ENCODE results near the gene EGR1. TPM values are rescaled to one million over a fixed set of nuclear protein-coding genes. Genes with fewer than 3 reads are reported as not detected.

Gene EGR1
- total RNA-seq, 1 experiment from 2014 or later: 1.0 TPM

- peak; percentile 66 for DNase-seq (ENCODE audit: low read depth)
- in situ Hi-C loops (cut with HindIII; ENCODE audit: low pct_unique_long_range_greater_than_20kb, low sequenced_read_pairs): no loop called here
Measured at GRCh38 chr5:138449501-138450239, 15.6 kb upstream of the EGR1 start.

- in situ Hi-C loops (cut with HindIII; ENCODE audit: low pct_unique_long_range_greater_than_20kb, low sequenced_read_pairs): no loop called here
- no peak for DNase-seq (ENCODE audit: low read depth)
Measured at GRCh38 chr5:138450971-138451370, 14.3 kb upstream of the EGR1 start.

GRCh38 chr5:138452720-138453119 lies 12.6 kb upstream of the EGR1 start:
- DNase-seq (ENCODE audit: low read depth): no peak
- in situ Hi-C loops (cut with HindIII; ENCODE audit: low pct_unique_long_range_greater_than_20kb, low sequenced_read_pairs): no loop called here

- in situ Hi-C loops (cut with HindIII; ENCODE audit: low pct_unique_long_range_greater_than_20kb, low sequenced_read_pairs): no loop called here
- no peak for DNase-seq (ENCODE audit: low read depth)
Measured at GRCh38 chr5:138453590-138453989, 11.7 kb upstream of the EGR1 start.

GRCh38 chr5:138454121-138454520 lies 11.2 kb upstream of the EGR1 start:
- DNase-seq (ENCODE audit: low read depth): no peak
- in situ Hi-C loops (cut with HindIII; ENCODE audit: low pct_unique_long_range_greater_than_20kb, low sequenced_read_pairs): no loop called here

GRCh38 chr5:138455232-138455930 lies 9.9 kb upstream of the EGR1 start:
- DNase-seq (ENCODE audit: low read depth): no peak
- in situ Hi-C loops (cut with HindIII; ENCODE audit: low pct_unique_long_range_greater_than_20kb, low sequenced_read_pairs): no loop called here

GRCh38 chr5:138457531-138458275 lies 7.6 kb upstream of the EGR1 start:
- DNase-seq (ENCODE audit: low read depth): no peak
- in situ Hi-C loops (cut with HindIII; ENCODE audit: low pct_unique_long_range_greater_than_20kb, low sequenced_read_pairs): no loop called here

- DNase-seq (ENCODE audit: low read depth): no peak
- in situ Hi-C loops (cut with HindIII; ENCODE audit: low pct_unique_long_range_greater_than_20kb, low sequenced_read_pairs): no loop called here
Measured at GRCh38 chr5:138458384-138458783, 6.9 kb upstream of the EGR1 start.

GRCh38 chr5:138458856-138459255 lies 6.4 kb upstream of the EGR1 start:
- in situ Hi-C loops (cut with HindIII; ENCODE audit: low pct_unique_long_range_greater_than_20kb, low sequenced_read_pairs): no loop called here
- no peak for DNase-seq (ENCODE audit: low read depth)

- in situ Hi-C loops (cut with HindIII; ENCODE audit: low pct_unique_long_range_greater_than_20kb, low sequenced_read_pairs): no loop called here
- DNase-seq (ENCODE audit: low read depth): no peak
Measured at GRCh38 chr5:138459311-138459933, 5.9 kb upstream of the EGR1 start.

- in situ Hi-C loops (cut with HindIII; ENCODE audit: low pct_unique_long_range_greater_than_20kb, low sequenced_read_pairs): no loop called here
- DNase-seq (ENCODE audit: low read depth): no peak
Measured at GRCh38 chr5:138460032-138460693, 5.1 kb upstream of the EGR1 start.

- in situ Hi-C loops (cut with HindIII; ENCODE audit: low pct_unique_long_range_greater_than_20kb, low sequenced_read_pairs): no loop called here
- DNase-seq (ENCODE audit: low read depth): peak; percentile 73
Measured at GRCh38 chr5:138461343-138462125, 3.7 kb upstream of the EGR1 start.

- no peak for DNase-seq (ENCODE audit: low read depth)
- in situ Hi-C loops (cut with HindIII; ENCODE audit: low pct_unique_long_range_greater_than_20kb, low sequenced_read_pairs): no loop called here
Measured at GRCh38 chr5:138463419-138464007, 1.8 kb upstream of the EGR1 start.

- in situ Hi-C loops (cut with HindIII; ENCODE audit: low pct_unique_long_range_greater_than_20kb, low sequenced_read_pairs): no loop called here
- peak; percentile 93 for DNase-seq (ENCODE audit: low read depth)
Measured at GRCh38 chr5:138464008-138464387, 1.3 kb upstream of the EGR1 start.

GRCh38 chr5:138464388-138465260 lies 655 bp upstream of the EGR1 start:
- in situ Hi-C loops (cut with HindIII; ENCODE audit: low pct_unique_long_range_greater_than_20kb, low sequenced_read_pairs): no loop called here
- DNase-seq (ENCODE audit: low read depth): peak; percentile 98

- in situ Hi-C loops (cut with HindIII; ENCODE audit: low pct_unique_long_range_greater_than_20kb, low sequenced_read_pairs): no loop called here
- DNase-seq (ENCODE audit: low read depth): no peak
Measured at GRCh38 chr5:138466125-138466899, 1.0 kb downstream of the EGR1 start.

Measured in Caki2 (cell line).